GM06990 (cell line): Measurements from ENCODE around the gene ROBO4.

Experiments
- DNase-seq: peaks from one replicate; pipeline ENCODE4 v3.0.0-alpha.2; 2011; ENCODE audit not compliant: insufficient read length; ENCODE audit errors: extremely low read depth
- H3K27me3 ChIP-seq: replicated peaks from 2 replicates; pipeline ENCODE4 v1.6.0; 2011; ENCODE audit warnings: low read length; ENCODE audit not compliant: control insufficient read depth, insufficient read depth
- H3K36me3 ChIP-seq: 2 replicates; pipeline ENCODE4 v1.5.1; 2011; ENCODE audit warnings: low read length; ENCODE audit not compliant: control insufficient read depth, insufficient read depth
- H3K4me3 ChIP-seq: replicated peaks from 2 replicates; pipeline ENCODE4 v1.5.1; 2011; ENCODE audit warnings: low read depth, mild to moderate bottlenecking, control low read depth, low read length
- TF ChIP-seq, protein P1 (sequence below): IDR thresholded peaks from 2 replicates; pipeline ENCODE4 v1.5.1; 2011; ENCODE audit warnings: low read length, control low read depth, mild to moderate bottlenecking, inconsistent platforms; ENCODE audit not compliant: insufficient read depth, poor library complexity, severe bottlenecking

Gene ROBO4

DNA sequence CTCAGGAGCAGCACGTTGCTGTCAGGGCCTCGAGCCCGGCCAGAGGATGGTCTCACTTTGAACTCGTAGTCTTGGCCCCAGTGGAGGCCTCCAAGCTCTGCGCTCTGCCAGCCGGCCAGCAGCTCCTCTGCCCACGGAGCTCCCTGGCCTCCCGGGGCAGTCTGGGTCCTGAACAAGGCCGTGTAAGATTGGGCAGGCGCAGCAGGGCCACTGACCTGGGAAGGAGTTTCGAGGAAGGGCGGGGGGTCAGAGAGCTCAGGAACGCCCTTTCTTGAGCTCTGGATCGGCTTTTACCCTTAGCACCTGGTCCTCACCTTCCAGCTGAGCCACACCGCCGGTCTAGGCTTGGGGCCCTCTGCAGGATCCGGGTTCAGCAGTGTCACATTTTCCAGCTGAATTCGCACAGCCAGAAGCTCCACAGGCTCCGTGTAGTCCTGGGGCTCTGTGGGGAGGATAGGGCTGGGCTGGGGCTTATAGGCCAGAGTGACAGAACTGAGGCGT lies 2.1 kb downstream of the ROBO4 start:
- Histone ChIP-seq H3K27me3 (no peaks in the 10 kb centered on the region; the same call in none of the 2 replicates), H3K36me3 (no peaks in the 10 kb centered on the region), H3K4me3 (no peak overlapping the region)
- no peak for DNase-seq
- TF ChIP-seq, protein P1, sequence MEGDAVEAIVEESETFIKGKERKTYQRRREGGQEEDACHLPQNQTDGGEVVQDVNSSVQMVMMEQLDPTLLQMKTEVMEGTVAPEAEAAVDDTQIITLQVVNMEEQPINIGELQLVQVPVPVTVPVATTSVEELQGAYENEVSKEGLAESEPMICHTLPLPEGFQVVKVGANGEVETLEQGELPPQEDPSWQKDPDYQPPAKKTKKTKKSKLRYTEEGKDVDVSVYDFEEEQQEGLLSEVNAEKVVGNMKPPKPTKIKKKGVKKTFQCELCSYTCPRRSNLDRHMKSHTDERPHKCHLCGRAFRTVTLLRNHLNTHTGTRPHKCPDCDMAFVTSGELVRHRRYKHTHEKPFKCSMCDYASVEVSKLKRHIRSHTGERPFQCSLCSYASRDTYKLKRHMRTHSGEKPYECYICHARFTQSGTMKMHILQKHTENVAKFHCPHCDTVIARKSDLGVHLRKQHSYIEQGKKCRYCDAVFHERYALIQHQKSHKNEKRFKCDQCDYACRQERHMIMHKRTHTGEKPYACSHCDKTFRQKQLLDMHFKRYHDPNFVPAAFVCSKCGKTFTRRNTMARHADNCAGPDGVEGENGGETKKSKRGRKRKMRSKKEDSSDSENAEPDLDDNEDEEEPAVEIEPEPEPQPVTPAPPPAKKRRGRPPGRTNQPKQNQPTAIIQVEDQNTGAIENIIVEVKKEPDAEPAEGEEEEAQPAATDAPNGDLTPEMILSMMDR = no peak

- TF ChIP-seq, protein P1 = no peak
- DNase-seq = no peak
- Histone ChIP-seq H3K4me3 (no peak overlapping the region), H3K36me3 (no peaks in the 10 kb centered on the region), H3K27me3 (no peaks in the 10 kb centered on the region; the same call in none of the 2 replicates)
Observed at GRCh38 chr11:124894606-124895430, 2.8 kb downstream of the ROBO4 start.

- no peaks in the 10 kb centered on the region for H3K36me3 ChIP-seq
- H3K27me3 ChIP-seq = no peaks in the 10 kb centered on the region; the same call in none of the 2 replicates
- DNase-seq = no peak
- TF ChIP-seq, protein P1 = no peak
- no peak overlapping the region for H3K4me3 ChIP-seq
Observed at GRCh38 chr11:124893781-124894401, 3.8 kb downstream of the ROBO4 start.

DNA sequence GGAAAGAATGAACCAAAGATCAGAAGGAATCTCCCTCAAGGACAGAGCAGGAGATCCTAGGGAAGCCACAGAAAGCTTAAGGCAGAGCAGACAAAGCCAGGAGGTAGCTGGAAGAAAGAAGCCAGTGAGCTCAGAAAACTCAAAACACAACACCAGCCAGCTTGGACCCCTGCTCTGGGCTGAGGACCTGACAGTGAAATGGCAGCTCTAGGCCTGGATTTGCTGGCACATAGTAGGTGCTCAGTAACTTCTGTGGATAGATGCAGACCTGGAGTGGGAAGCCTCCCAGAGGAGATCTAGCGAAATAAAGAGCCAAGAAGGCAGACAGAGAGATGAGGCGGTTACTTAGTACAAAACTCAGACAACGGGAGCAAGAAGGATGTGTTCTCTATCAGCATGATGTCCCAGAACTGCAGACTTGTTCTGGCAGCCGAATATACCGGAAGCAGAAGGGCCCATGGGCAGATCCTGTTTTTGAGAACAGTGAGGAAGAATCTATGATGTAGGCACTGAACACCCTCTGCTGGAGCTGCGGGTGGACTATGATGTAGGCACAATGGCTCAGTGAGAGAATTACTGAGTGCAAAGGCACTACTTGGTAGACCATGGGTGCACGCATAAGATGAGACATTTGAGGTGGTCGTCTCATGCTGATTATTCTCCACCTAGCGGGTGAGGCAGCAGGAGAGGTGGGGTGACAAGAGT lies 4.8 kb downstream of the ROBO4 start:
- no peak for DNase-seq
- Histone ChIP-seq H3K27me3 (no peaks in the 10 kb centered on the region; the same call in none of the 2 replicates), H3K4me3 (no peak overlapping the region), H3K36me3 (no peaks in the 10 kb centered on the region)
- TF ChIP-seq, protein P1 = no peak

DNA sequence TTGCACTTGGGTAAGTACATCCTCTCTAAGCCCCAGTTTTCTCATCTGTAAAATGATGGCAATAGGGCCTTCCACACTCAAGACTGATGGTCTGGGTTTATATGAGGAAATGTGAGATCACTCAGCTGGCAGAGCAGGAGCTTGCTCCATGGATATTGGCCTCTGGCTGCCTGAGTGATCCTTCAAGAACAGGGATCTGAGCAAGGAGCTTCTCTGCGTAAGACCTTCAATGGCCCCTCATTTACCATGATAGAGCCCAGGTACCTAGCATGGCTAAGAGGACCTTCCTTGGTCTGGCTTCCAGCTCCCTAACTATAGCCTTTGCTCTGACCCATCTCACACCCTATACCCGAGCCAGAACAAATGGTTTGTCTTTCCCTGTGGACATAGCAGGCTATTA lies 5.5 kb downstream of the ROBO4 start:
- TF ChIP-seq, protein P1 = no peak
- Histone ChIP-seq H3K36me3 (no peaks in the 10 kb centered on the region), H3K4me3 (no peak overlapping the region), H3K27me3 (no peaks in the 10 kb centered on the region; the same call in none of the 2 replicates)
- no peak for DNase-seq
